ENCODE data around the gene IL32.

The IL32 gene

DNA sequence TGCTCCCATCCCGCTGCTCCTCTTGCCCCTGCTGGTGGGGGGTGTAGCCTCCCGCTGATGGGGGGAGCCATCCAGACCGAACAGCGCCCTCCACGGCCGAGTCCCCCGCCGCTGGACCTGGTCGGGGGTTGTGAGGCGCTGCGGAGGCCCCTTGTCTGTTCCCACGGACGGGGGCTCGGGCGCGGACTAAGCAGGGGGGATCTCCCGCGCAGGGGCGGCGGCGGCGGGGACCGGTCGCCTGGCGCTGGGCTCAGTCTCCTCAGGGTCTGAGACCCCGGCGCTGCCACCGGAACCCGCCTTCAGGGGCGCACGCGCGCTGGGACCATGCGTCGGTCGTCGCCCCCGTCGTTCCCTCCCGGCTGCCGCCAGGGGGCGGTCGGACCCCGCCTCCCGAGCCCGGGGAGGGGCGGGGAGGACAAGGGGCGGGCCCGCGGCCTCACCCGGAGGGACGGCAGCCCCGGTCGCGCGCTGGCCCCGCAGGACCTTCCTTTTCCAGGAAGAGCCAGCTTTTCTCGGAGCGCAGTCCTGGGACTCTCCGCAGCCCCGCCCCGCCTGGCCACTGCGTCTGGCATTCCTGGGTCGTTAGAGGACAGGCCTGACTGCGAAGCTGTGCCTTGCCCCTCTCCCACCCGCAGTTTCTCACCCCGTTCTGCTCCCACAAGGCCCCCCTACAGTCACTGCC, 6.3 kb upstream of the IL32 start:
- no peak for TF ChIP-seq YY1 (IDR thresholded peaks at IDR 0.05; ENCODE audit: low read depth)
- TF ChIP-seq TAF1 (IDR thresholded peaks at IDR 0.05; ENCODE audit: low read depth), result peak; percentile 36; the same call in 1 of the 2 replicates
- 0 out of 2 replicates have a peak, but pooled peaks have one; percentile 22 for TF ChIP-seq EGR1 (IDR thresholded peaks at IDR 0.05)
- peak; percentile 93 for TF ChIP-seq ZBTB7A (IDR thresholded peaks at IDR 0.05; ENCODE audit: low read depth)
- TF ChIP-seq, protein P1, sequence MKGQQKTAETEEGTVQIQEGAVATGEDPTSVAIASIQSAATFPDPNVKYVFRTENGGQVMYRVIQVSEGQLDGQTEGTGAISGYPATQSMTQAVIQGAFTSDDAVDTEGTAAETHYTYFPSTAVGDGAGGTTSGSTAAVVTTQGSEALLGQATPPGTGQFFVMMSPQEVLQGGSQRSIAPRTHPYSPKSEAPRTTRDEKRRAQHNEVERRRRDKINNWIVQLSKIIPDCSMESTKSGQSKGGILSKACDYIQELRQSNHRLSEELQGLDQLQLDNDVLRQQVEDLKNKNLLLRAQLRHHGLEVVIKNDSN (IDR thresholded peaks at IDR 0.05), result no peak
- TF ChIP-seq MAX (IDR thresholded peaks at IDR 0.05), result peak; percentile 54; the same call in 1 of the 2 replicates
- no peak for TF ChIP-seq CREB1 (IDR thresholded peaks at IDR 0.05; ENCODE audit: low read depth)
- TF ChIP-seq TEAD4 (IDR thresholded peaks at IDR 0.05), result 0 out of 2 replicates have a peak, but pooled peaks have one; percentile 21
- TF ChIP-seq, protein P2, sequence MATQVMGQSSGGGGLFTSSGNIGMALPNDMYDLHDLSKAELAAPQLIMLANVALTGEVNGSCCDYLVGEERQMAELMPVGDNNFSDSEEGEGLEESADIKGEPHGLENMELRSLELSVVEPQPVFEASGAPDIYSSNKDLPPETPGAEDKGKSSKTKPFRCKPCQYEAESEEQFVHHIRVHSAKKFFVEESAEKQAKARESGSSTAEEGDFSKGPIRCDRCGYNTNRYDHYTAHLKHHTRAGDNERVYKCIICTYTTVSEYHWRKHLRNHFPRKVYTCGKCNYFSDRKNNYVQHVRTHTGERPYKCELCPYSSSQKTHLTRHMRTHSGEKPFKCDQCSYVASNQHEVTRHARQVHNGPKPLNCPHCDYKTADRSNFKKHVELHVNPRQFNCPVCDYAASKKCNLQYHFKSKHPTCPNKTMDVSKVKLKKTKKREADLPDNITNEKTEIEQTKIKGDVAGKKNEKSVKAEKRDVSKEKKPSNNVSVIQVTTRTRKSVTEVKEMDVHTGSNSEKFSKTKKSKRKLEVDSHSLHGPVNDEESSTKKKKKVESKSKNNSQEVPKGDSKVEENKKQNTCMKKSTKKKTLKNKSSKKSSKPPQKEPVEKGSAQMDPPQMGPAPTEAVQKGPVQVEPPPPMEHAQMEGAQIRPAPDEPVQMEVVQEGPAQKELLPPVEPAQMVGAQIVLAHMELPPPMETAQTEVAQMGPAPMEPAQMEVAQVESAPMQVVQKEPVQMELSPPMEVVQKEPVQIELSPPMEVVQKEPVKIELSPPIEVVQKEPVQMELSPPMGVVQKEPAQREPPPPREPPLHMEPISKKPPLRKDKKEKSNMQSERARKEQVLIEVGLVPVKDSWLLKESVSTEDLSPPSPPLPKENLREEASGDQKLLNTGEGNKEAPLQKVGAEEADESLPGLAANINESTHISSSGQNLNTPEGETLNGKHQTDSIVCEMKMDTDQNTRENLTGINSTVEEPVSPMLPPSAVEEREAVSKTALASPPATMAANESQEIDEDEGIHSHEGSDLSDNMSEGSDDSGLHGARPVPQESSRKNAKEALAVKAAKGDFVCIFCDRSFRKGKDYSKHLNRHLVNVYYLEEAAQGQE (IDR thresholded peaks at IDR 0.05; ENCODE audit: low read depth), result no peak
- no peak for TF ChIP-seq TCF12 (IDR thresholded peaks at IDR 0.05; ENCODE audit: low read depth)
- TF ChIP-seq RAD21 (IDR thresholded peaks at IDR 0.05; ENCODE audit: low read depth), result peak; percentile 76
- no peak for TF ChIP-seq CEBPB (IDR thresholded peaks at IDR 0.05)

DNA sequence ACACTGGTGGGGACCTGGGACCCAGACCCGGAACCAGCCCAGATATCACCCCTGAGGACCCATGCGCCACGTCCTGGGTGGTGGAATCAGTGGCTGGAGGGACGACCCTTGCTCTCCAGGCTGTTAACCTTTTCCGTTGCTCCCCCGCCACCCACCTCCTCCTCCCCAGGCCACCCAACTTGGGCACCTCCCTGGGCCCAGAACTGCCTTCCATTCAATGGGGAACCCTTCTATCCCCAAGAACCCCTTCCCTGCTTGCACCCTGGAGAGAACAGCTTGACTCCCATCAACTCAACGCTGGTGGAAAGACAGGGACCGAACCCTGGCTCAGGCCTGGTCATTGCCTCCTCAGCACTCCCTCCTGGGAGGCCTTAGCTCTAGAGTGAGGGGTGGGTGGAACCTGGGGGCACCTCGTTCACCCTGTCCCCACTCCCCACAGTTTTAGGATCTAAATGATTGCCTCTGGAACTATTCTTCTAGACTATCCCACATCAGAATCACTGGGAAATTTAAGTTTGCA, 5.7 kb upstream of the IL32 start:
- no peak for TF ChIP-seq TCF12 (IDR thresholded peaks at IDR 0.05; ENCODE audit: low read depth)
- no peak for TF ChIP-seq YY1 (IDR thresholded peaks at IDR 0.05; ENCODE audit: low read depth)
- TF ChIP-seq, protein P2 (IDR thresholded peaks at IDR 0.05; ENCODE audit: low read depth), result no peak
- TF ChIP-seq TEAD4 (IDR thresholded peaks at IDR 0.05), result no peak
- no peak for TF ChIP-seq RAD21 (IDR thresholded peaks at IDR 0.05; ENCODE audit: low read depth)
- TF ChIP-seq TAF1 (IDR thresholded peaks at IDR 0.05; ENCODE audit: low read depth), result no peak
- no peak for TF ChIP-seq NFIC (IDR thresholded peaks at IDR 0.05)
- TF ChIP-seq CEBPB (IDR thresholded peaks at IDR 0.05), result no peak
- no peak for TF ChIP-seq FOXM1 (IDR thresholded peaks at IDR 0.05; ENCODE audit: borderline replicate concordance, low read depth)

GRCh38 chr16:3060339-3061127, 4.9 kb upstream of the IL32 start:
- no peak for TF ChIP-seq CEBPB (IDR thresholded peaks at IDR 0.05)
- TF ChIP-seq CREB1 (IDR thresholded peaks at IDR 0.05; ENCODE audit: low read depth), result no peak
- TF ChIP-seq MAX (IDR thresholded peaks at IDR 0.05), result no peak
- TF ChIP-seq ZBTB7A (IDR thresholded peaks at IDR 0.05; ENCODE audit: low read depth), result no peak
- TF ChIP-seq FOXM1 (IDR thresholded peaks at IDR 0.05; ENCODE audit: borderline replicate concordance, low read depth), result no peak
- TF ChIP-seq YY1 (IDR thresholded peaks at IDR 0.05; ENCODE audit: low read depth), result no peak
- no peak for TF ChIP-seq RAD21 (IDR thresholded peaks at IDR 0.05; ENCODE audit: low read depth)
- TF ChIP-seq TCF12 (IDR thresholded peaks at IDR 0.05; ENCODE audit: low read depth), result no peak
- no peak for TF ChIP-seq EGR1 (IDR thresholded peaks at IDR 0.05)
- TF ChIP-seq NFIC (IDR thresholded peaks at IDR 0.05), result no peak
- TF ChIP-seq, protein P2 (IDR thresholded peaks at IDR 0.05; ENCODE audit: low read depth), result no peak
- no peak for TF ChIP-seq TAF1 (IDR thresholded peaks at IDR 0.05; ENCODE audit: low read depth)
- TF ChIP-seq EP300 (IDR thresholded peaks at IDR 0.05; ENCODE audit: borderline replicate concordance), result no peak
- TF ChIP-seq TEAD4 (IDR thresholded peaks at IDR 0.05), result no peak
- TF ChIP-seq, protein P1 (IDR thresholded peaks at IDR 0.05), result no peak

All from Ishikawa (cell line).